DND-41 (cell line): ENCODE data around the gene TNNT2.

Source experiments
- ATAC-seq: fragments of 200-7000 bp; cut with Tn5 transposase; 3 replicates; pipeline ENCODE4 v1.9.1; 2021; ENCODE audit warnings: low read depth; ENCODE audit not compliant: insufficient read depth
- DNase-seq: peaks from one replicate; pipeline ENCODE4 v3.0.0-alpha.2; 2020
- H2AFZ ChIP-seq: 2 replicates; pipeline ENCODE4 v1.6.0; 2012; ENCODE audit warnings: low read depth, low read length
- H3K27ac ChIP-seq: 2 replicates; pipeline ENCODE4 v1.5.1; 2012; ENCODE audit warnings: low read length, inconsistent platforms
- H3K27me3 ChIP-seq: fragments of 200-600 bp; sonication (generic); 2 replicates; pipeline ENCODE4 v1.6.0; 2012; ENCODE audit warnings: low read length, mild to moderate bottlenecking, inconsistent platforms; ENCODE audit not compliant: insufficient read depth, poor library complexity
- H3K36me3 ChIP-seq: 2 replicates; pipeline ENCODE4 v1.5.1; 2012; ENCODE audit warnings: low read length, inconsistent platforms; ENCODE audit not compliant: insufficient read depth
- H3K4me1 ChIP-seq: 2 replicates; pipeline ENCODE4 v1.5.1; 2012; ENCODE audit warnings: mild to moderate bottlenecking, low read length; ENCODE audit not compliant: insufficient read depth
- H3K4me2 ChIP-seq: 2 replicates; pipeline ENCODE4 v1.6.0; 2012; ENCODE audit warnings: mild to moderate bottlenecking, moderate library complexity, low read length, inconsistent platforms; ENCODE audit not compliant: insufficient read depth
- H3K4me3 ChIP-seq, 2 experiments: fragments of 200-600 bp in 1 of 2; shearing (Covaris generic) in 1 of 2; 2 replicates each; pipeline ENCODE4 v1.5.1; 2012 to 2016; ENCODE audit warnings: inconsistent platforms in 2 of 2, low read length in 2 of 2, mild to moderate bottlenecking in 2 of 2, low read depth in 1 of 2, moderate library complexity in 1 of 2
- H3K79me2 ChIP-seq: 2 replicates; pipeline ENCODE4 v1.6.0; 2012; ENCODE audit warnings: low read length, inconsistent platforms; ENCODE audit not compliant: insufficient read depth
- H3K9ac ChIP-seq: 2 replicates; pipeline ENCODE4 v1.6.0; 2012; ENCODE audit warnings: low read depth, mild to moderate bottlenecking, inconsistent platforms, low read length, moderate library complexity
- H3K9me3 ChIP-seq: 2 replicates; pipeline ENCODE4 v1.5.1; 2012; ENCODE audit warnings: low read length, moderate library complexity, mild to moderate bottlenecking, inconsistent platforms; ENCODE audit not compliant: insufficient read depth, severe bottlenecking
- H4K20me1 ChIP-seq: 2 replicates; pipeline ENCODE4 v1.6.0; 2012; ENCODE audit warnings: low read length; ENCODE audit not compliant: insufficient read depth
- EZH2 ChIP-seq: IDR thresholded peaks from 3 replicates; pipeline ENCODE4 v1.6.1; 2012; ENCODE audit warnings: borderline replicate concordance, low read depth, mild to moderate bottlenecking, moderate library complexity, low read length, inconsistent platforms; ENCODE audit not compliant: severe bottlenecking
- TF ChIP-seq, protein P1 (sequence below): IDR thresholded peaks from 2 replicates; pipeline ENCODE4 v1.5.1; 2012; ENCODE audit warnings: borderline replicate concordance, low read length, moderate library complexity, mild to moderate bottlenecking; ENCODE audit not compliant: poor library complexity, severe bottlenecking; ENCODE audit errors: extremely low read depth

The TNNT2 gene

DNA sequence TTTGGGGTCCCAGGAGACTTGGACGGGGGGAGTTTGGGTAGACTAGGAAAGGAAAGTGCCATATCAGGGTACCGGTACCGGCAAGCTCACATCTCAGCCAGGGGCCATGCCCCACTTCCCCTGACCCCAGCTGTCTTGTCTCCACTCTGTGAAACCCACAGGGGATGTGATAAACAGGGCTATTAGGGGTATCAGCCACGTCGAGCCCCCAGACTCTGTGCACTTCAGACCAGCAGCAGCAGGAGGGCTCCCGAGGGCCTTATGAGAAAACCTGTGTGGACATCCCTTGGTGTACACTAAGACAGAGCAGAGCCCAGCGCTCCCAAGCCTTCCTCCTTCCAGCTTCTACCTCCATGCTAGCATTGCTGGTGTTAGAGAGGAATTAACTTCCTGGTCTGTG lies 46.3 kb downstream of the TNNT2 start:
- ATAC-seq (no peak), DNase-seq (no peak)
- Histone ChIP-seq H3K9ac (no peak overlapping the region), H3K4me2 (no peak overlapping the region), H3K27me3 (no peaks in the 10 kb centered on the region), H3K9me3 (no peaks in the 10 kb centered on the region), H2AFZ (no peak overlapping the region), H4K20me1 (no peaks in the 10 kb centered on the region), H3K4me3 (no peak overlapping the region), H3K36me3 (no peaks in the 10 kb centered on the region), H3K79me2 (no peaks in the 10 kb centered on the region), H3K4me1 (no peaks in the 10 kb centered on the region; the same call in 1 of the 2 replicates), H3K27ac (no peak overlapping the region)
- no peak for TF ChIP-seq EZH2
- TF ChIP-seq, protein P1, sequence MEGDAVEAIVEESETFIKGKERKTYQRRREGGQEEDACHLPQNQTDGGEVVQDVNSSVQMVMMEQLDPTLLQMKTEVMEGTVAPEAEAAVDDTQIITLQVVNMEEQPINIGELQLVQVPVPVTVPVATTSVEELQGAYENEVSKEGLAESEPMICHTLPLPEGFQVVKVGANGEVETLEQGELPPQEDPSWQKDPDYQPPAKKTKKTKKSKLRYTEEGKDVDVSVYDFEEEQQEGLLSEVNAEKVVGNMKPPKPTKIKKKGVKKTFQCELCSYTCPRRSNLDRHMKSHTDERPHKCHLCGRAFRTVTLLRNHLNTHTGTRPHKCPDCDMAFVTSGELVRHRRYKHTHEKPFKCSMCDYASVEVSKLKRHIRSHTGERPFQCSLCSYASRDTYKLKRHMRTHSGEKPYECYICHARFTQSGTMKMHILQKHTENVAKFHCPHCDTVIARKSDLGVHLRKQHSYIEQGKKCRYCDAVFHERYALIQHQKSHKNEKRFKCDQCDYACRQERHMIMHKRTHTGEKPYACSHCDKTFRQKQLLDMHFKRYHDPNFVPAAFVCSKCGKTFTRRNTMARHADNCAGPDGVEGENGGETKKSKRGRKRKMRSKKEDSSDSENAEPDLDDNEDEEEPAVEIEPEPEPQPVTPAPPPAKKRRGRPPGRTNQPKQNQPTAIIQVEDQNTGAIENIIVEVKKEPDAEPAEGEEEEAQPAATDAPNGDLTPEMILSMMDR = no peak

DNA sequence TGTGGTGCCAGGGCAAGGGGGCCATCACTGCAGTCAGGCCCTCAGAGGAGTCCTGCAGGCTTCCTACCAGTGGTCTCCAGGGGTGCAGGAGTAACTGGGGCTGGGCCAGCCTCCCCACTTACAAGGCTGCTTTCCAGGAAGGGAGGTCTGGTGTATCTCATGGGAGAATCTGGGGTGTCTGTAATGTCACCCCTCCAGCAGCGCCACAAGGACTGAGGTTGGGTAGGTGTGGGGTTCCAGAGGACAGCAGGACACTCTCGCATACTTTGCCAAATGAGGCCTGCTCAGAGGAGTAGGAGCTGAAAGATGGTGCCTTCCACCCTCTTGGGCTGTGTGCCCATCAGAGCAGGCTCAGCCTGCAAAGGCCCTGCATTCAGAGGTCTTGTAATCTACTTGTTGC lies 46.9 kb downstream of the TNNT2 start:
- no peak overlapping the region for H3K4me3 ChIP-seq
- H2AFZ ChIP-seq = no peak overlapping the region
- no peaks in the 10 kb centered on the region for H4K20me1 ChIP-seq
- H3K9ac ChIP-seq = no peak overlapping the region
- DNase-seq (no peak), ATAC-seq (no peak)
- H3K27me3 ChIP-seq = no peaks in the 10 kb centered on the region
- no peaks in the 10 kb centered on the region for H3K79me2 ChIP-seq
- no peaks in the 10 kb centered on the region for H3K36me3 ChIP-seq
- no peak for TF ChIP-seq EZH2
- TF ChIP-seq, protein P1 = no peak
- no peaks in the 10 kb centered on the region; the same call in 1 of the 2 replicates for H3K4me1 ChIP-seq
- H3K4me2 ChIP-seq = no peak overlapping the region
- no peaks in the 10 kb centered on the region for H3K9me3 ChIP-seq
- H3K27ac ChIP-seq = no peak overlapping the region

DNA sequence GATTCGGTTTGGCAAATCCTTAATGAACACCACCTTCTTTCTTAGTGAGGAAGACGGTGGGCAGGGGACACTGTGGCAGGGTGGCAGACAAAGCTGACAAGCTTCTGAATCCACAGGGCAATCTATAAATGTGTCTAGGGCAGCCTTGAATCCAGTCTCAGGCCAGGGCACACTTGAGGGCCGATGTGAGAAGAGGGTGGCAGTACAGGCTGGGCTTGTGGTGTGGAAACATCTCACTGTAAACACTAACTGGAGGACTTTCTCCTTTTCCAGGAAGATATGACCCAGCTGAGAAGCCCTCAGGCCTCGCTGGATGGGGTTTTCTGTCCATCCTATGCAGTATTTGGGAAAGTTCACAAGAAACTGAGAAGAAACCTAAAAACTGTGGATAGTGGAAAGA lies 47.7 kb downstream of the TNNT2 start:
- TF ChIP-seq EZH2 = no peak
- TF ChIP-seq, protein P1 = no peak
- no peak overlapping the region for H3K9ac ChIP-seq
- H3K4me3 ChIP-seq = no peak overlapping the region
- no peaks in the 10 kb centered on the region; the same call in 1 of the 2 replicates for H3K4me1 ChIP-seq
- no peaks in the 10 kb centered on the region for H3K79me2 ChIP-seq
- no peak overlapping the region for H3K4me2 ChIP-seq
- H3K36me3 ChIP-seq = no peaks in the 10 kb centered on the region
- H4K20me1 ChIP-seq = no peaks in the 10 kb centered on the region
- DNase-seq (no peak), ATAC-seq (no peak)
- no peak overlapping the region for H3K27ac ChIP-seq
- H2AFZ ChIP-seq = no peak overlapping the region
- H3K9me3 ChIP-seq = no peaks in the 10 kb centered on the region
- H3K27me3 ChIP-seq = no peaks in the 10 kb centered on the region

GRCh38 chr1:201329286-201329685 lies 48.2 kb downstream of the TNNT2 start:
- Histone ChIP-seq H3K27ac (no peak overlapping the region), H2AFZ (no peak overlapping the region), H3K36me3 (no peaks in the 10 kb centered on the region), H3K79me2 (no peaks in the 10 kb centered on the region), H3K4me2 (no peak overlapping the region), H3K27me3 (no peaks in the 10 kb centered on the region), H3K9ac (no peak overlapping the region), H3K9me3 (no peaks in the 10 kb centered on the region), H3K4me3 (no peak overlapping the region), H4K20me1 (no peaks in the 10 kb centered on the region), H3K4me1 (no peaks in the 10 kb centered on the region; the same call in 1 of the 2 replicates)
- no peak for TF ChIP-seq EZH2
- TF ChIP-seq, protein P1 = no peak
- ATAC-seq = no peak
- no peak for DNase-seq
